GM08714 (cell line): ENCODE data around the gene KLF8.
"Not testable (repeated sequence)": the region's sequence is repeated elsewhere in the genome, so short reads cannot be mapped to it uniquely, and the experiment has no call there.

ENCODE experiments used
- H3K4me3 ChIP-seq: fragments of 200-500 bp; sonication (Bioruptor generic); 2 replicates; pipeline ENCODE4 v1.5.1; 2014; ENCODE audit warnings: mild to moderate bottlenecking, low read length, inconsistent platforms
- ZNF274 ChIP-seq: IDR thresholded peaks from 2 replicates; pipeline ENCODE4 v1.6.1; 2012; ENCODE audit warnings: mild to moderate bottlenecking, low read depth, low read length

The KLF8 gene

DNA sequence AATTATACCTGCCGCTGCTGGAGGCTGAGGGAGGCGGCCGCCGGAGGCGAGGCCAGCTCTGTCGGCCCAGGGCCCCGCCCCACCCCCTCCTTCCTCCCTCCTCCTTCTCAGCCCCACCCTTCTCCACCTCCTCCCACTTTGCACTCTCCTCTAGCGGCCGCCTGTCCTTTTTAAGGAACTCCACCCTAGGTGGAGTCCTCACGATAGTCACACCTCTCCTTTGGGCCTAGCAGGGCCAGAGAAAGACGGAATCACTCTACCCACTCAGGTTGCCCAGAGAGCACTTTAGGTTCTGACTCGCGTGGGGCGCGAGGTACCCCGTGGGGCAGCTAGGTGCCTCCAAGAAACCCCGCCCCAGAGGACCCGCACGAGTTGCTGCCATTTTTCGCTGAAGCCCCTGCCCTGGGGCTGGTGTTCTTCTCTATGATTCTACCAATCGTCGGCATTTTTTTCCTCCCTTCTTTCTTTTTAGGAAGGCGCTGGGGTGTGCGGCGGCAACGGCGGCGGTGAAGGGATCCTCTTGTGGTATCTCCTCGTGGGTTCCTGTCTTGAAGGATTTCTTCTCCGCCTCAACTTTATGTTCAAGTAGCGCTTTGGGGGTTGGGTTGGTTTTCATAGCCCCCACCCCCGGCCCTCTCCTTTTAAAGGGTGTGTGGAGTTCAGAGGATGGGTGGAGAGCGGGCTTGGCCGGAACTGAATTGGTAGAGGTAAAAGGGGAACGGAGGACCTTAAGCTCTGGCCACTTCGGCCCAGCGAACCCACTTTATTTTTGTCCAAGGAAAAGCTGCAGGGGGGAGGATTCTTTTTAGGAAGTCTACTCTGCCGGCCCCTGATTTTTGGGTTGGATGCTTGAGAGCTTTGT, at the start of gene KLF8:
TSS of gene KLF8 (plus strand) at position 136 of the 862 bp plus-strand sequence. CDS start 979 bp downstream, outside the sequence.
- no peak for TF ChIP-seq ZNF274
- H3K4me3 ChIP-seq = peak within 1 kb of the TSS; percentile 64; the same call in 1 of the 2 replicates

- not testable (repeated sequence) for H3K4me3 ChIP-seq
These were observed 25.2 kb upstream of the KLF8 start for GRCh38 chrX:56206945-56207344.

DNA sequence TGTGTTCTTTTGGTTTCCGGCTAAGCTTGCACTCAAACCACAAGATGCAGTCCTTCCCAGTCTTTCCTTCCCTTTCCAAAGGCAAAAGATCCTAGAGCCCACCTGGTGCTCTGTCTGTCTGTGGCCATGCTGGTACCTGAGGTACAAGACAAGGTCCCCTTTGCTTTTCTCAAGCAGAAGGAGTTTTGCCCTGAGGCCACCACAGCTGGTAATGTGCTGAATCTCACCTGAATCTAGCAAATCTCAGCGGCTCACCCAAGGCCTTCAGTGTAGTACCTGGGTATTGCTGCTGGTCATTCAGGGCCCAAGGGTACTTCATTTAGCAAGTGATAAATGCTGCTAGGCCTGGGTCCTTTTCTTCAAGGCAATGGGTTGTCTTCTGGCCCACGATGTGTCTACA, 20.5 kb upstream of the KLF8 start:
- no peak for TF ChIP-seq ZNF274
- no peak overlapping the region for H3K4me3 ChIP-seq

DNA sequence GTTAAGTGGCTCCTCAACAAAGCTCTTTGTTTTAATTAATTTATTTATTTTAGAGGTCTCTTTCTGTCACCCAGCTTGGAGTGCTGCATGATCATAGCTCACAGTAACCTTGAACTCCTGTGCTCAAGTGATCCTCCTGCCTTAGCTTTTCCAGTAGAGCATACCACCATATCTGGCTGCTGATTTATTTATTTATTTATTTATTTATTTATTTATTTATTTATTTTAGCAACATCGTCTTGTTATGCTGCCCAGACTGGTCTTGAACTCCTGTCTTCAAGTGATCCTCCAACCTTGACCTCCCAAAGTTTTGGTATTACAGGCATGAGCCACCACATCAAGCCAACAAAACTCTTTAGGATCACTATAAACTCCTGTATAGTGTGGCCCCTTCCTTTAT, 15.8 kb upstream of the KLF8 start:
- no peak for TF ChIP-seq ZNF274
- H3K4me3 ChIP-seq = no peak overlapping the region

GRCh38 chrX:56219700-56220099, 12.5 kb upstream of the KLF8 start:
- TF ChIP-seq ZNF274 = no peak
- no peak overlapping the region for H3K4me3 ChIP-seq

DNA sequence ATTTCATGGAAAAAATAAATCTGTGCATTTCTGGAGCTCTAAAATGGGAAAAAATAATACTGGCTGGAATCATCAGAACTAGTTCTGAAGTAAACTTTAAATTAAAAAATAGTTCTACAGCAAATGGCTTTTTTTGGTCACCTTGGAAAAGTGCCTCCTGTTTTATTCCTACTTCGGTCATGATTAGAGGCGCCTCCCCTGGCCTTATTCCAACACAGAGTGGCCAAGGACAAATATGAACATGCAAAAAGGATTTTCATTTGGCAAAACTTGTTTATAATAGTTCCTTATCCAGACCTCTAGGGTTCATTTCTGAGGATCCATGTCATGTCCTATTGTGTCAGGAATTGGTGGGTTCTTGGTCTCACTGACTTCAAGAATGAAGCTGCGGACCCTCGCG, 11.1 kb upstream of the KLF8 start:
- TF ChIP-seq ZNF274 = no peak
- no peak overlapping the region for H3K4me3 ChIP-seq

DNA sequence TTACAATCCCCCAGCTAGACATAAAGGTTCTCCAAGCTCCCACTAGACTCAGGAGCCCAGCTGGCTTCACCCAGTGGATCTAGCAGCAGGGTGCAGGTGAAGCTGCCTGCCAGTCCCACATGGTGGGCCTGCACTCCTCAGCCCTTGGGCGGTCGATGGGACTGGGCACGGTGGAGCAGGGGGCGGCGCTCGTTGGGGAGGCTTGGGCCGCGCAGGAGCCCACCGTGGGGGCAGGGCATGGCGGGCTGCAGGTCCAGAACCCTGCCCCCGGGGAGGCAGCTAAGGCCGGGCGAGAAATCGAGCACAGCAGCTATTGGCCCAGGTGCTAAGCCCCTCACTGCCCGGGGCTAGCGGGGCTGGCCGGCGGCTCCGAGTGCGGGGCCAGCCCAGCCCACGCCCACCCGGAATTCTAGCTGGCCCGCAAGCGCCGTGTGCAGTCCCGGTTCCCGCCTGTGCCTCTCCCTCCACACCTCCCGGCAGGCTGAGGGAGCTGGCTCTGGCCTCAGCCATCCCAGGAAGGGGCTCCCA, 9.6 kb upstream of the KLF8 start:
- no peak for TF ChIP-seq ZNF274
- no peak overlapping the region for H3K4me3 ChIP-seq

- H3K4me3 ChIP-seq = no peak overlapping the region
- no peak for TF ChIP-seq ZNF274
These were observed 5.2 kb upstream of the KLF8 start for GRCh38 chrX:56226980-56227379.

GRCh38 chrX:56228914-56229313, 3.2 kb upstream of the KLF8 start:
- TF ChIP-seq ZNF274 = no peak
- no peak overlapping the region for H3K4me3 ChIP-seq

DNA sequence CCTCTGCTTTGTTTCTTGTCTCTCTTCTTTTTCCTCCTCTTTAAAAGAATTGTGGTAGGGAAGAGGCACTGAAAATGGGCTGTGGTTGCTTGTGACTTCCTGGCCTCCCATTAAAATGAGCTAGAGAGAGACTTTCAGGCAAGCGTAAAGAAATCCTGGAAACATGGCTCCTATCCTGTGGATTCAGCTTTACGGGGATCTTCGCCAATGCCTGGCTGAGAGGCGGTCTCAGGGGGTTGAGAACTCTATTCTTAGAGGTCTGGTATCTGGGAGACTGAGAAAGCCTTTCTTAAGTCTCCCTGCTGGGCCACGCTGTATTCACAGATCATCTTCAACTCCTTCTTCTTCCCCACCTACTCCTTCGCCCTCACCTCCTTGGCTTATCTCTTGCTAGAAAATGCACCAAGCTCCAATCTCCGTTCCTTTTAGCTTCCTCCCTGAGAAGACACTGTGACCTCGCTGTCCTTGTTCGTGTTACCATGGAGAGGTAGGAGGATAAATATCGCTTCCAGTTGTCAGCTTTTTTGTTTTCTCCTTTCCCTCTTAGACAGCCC, 542 bp upstream of the KLF8 start:
- H3K4me3 ChIP-seq = no peak overlapping the region
- no peak for TF ChIP-seq ZNF274

DNA sequence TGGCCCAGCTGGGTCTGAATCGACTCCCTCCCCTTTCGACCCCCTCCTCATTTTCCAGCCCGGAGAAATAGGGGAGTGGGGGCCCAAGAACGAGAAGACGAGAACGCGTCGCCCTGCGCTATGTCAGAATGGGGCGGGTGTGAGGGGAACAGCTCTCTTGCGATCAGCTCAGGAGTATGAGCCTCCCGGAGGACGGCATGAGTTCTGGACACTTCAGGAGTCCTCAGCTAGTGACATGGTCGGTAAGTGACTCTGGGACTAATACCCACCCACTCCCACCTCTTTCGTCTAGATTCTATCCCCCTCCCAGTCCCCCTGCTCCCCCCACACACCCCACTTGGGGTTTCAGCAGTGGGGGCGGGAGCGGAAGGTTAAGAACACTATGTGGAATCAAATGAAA, 944 bp downstream of the KLF8 start:
- TF ChIP-seq ZNF274 = no peak
- peak overlapping the region; percentile 64; the same call in 1 of the 2 replicates for H3K4me3 ChIP-seq

GRCh38 chrX:56233682-56234081, 1.5 kb downstream of the KLF8 start:
- no peak overlapping the region; the same call in 1 of the 2 replicates for H3K4me3 ChIP-seq

GRCh38 chrX:56248492-56248891, 16.3 kb downstream of the KLF8 start:
- no peak overlapping the region for H3K4me3 ChIP-seq
- no peak for TF ChIP-seq ZNF274

More at GRCh38 chrX:56233682-56234081, 1.5 kb downstream of the KLF8 start:
- TF ChIP-seq ZNF274 = no peak

GRCh38 chrX:56253832-56254703, 21.9 kb downstream of the KLF8 start:
- TF ChIP-seq ZNF274 = no peak
- H3K4me3 ChIP-seq = no peak overlapping the region
